GM12891 (cell line): ENCODE measurements around the gene ANKS1B.

Experiments
- DNase-seq: peaks from one replicate; pipeline ENCODE4 v3.0.0; 2011; ENCODE audit warnings: low spot score; ENCODE audit not compliant: insufficient read length
- FAIRE-seq: peaks from 2 replicates; lab custom pipeline; 2011; peaks lifted over from hg19 to GRCh38; lab: Jason Lieb, UNC
- PAX5 ChIP-seq: IDR thresholded peaks from 2 replicates; pipeline ENCODE4 v1.6.1; 2011; ENCODE audit warnings: low read length, moderate library complexity, mild to moderate bottlenecking; ENCODE audit not compliant: insufficient read depth, severe bottlenecking
- POLR2A ChIP-seq: IDR thresholded peaks from 2 replicates; pipeline ENCODE4 v1.6.1; 2011; ENCODE audit warnings: low read depth, low read length, control low read depth
- POLR2AphosphoS5 ChIP-seq: IDR thresholded peaks from 2 replicates; pipeline ENCODE4 v1.6.1; 2011; ENCODE audit warnings: low read depth, low read length, control low read depth
- POU2F2 ChIP-seq: IDR thresholded peaks from 2 replicates; pipeline ENCODE4 v1.6.1; 2011; ENCODE audit warnings: low read depth, mild to moderate bottlenecking, control low read depth, low read length, moderate library complexity
- SPI1 ChIP-seq: IDR thresholded peaks from 2 replicates; pipeline ENCODE4 v1.6.1; 2011; ENCODE audit warnings: low read depth, low read length, control low read depth
- TAF1 ChIP-seq: IDR thresholded peaks from 2 replicates; pipeline ENCODE4 v1.6.1; 2011; ENCODE audit warnings: low read depth, low read length, control low read depth

ANKS1B gene

GRCh38 chr12:99513066-99513465 is 471.7 kb downstream of the ANKS1B start:
- TF ChIP-seq TAF1, result no peak
- TF ChIP-seq PAX5, result no peak
- TF ChIP-seq POLR2AphosphoS5, result no peak
- no peak for TF ChIP-seq POU2F2
- no peak for TF ChIP-seq POLR2A
- no peak for TF ChIP-seq SPI1
- DNase-seq (no peak), FAIRE-seq (no peak)

GRCh38 chr12:99505805-99506204 is 478.9 kb downstream of the ANKS1B start:
- no peak for TF ChIP-seq POU2F2
- TF ChIP-seq SPI1, result no peak
- TF ChIP-seq POLR2AphosphoS5, result no peak
- no peak for TF ChIP-seq PAX5
- TF ChIP-seq TAF1, result no peak
- TF ChIP-seq POLR2A, result no peak
- DNase-seq (no peak), FAIRE-seq (no peak)

- DNase-seq (no peak), FAIRE-seq (no peak)
- TF ChIP-seq SPI1 (no peak), PAX5 (no peak), TAF1 (no peak), POU2F2 (no peak), POLR2A (no peak), POLR2AphosphoS5 (no peak)
Observed at GRCh38 chr12:99498756-99499155, 486.0 kb downstream of the ANKS1B start.

- no peak for DNase-seq
- no peak for FAIRE-seq
- TF ChIP-seq TAF1 (no peak), PAX5 (no peak), POLR2A (no peak), POLR2AphosphoS5 (no peak), SPI1 (no peak), POU2F2 (no peak)
Observed at GRCh38 chr12:99495799-99496198, 488.9 kb downstream of the ANKS1B start.

GRCh38 chr12:99493197-99493596 is 491.5 kb downstream of the ANKS1B start:
- FAIRE-seq, result no peak
- TF ChIP-seq POLR2AphosphoS5, result no peak
- TF ChIP-seq POLR2A, result no peak
- TF ChIP-seq PAX5, result no peak
- TF ChIP-seq SPI1, result no peak
- no peak for DNase-seq

- no peak for DNase-seq
- no peak for FAIRE-seq
- no peak for TF ChIP-seq POLR2AphosphoS5
- TF ChIP-seq POLR2A, result no peak
- no peak for TF ChIP-seq PAX5
- no peak for TF ChIP-seq TAF1
- no peak for TF ChIP-seq SPI1
- TF ChIP-seq POU2F2, result no peak
Observed at GRCh38 chr12:99486277-99486676, 498.5 kb downstream of the ANKS1B start.

GRCh38 chr12:99479149-99479548 is 505.6 kb downstream of the ANKS1B start:
- DNase-seq (no peak), FAIRE-seq (no peak)
- TF ChIP-seq POLR2A (no peak), TAF1 (no peak), SPI1 (no peak), POU2F2 (no peak), PAX5 (no peak), POLR2AphosphoS5 (no peak)

GRCh38 chr12:99476956-99477355 is 507.8 kb downstream of the ANKS1B start:
- TF ChIP-seq PAX5 (no peak), POU2F2 (no peak), POLR2AphosphoS5 (no peak), TAF1 (no peak), POLR2A (no peak)
- DNase-seq (no peak), FAIRE-seq (no peak)

GRCh38 chr12:99455350-99456035 is 529.2 kb downstream of the ANKS1B start:
- FAIRE-seq (no peak), DNase-seq (no peak)
- no peak for TF ChIP-seq POLR2AphosphoS5
- no peak for TF ChIP-seq POLR2A
- TF ChIP-seq PAX5, result no peak
- no peak for TF ChIP-seq SPI1
- TF ChIP-seq TAF1, result no peak
- TF ChIP-seq POU2F2, result no peak

- DNase-seq (no peak), FAIRE-seq (no peak)
- TF ChIP-seq POLR2AphosphoS5, result no peak
- no peak for TF ChIP-seq POU2F2
- no peak for TF ChIP-seq POLR2A
- no peak for TF ChIP-seq SPI1
- no peak for TF ChIP-seq PAX5
- TF ChIP-seq TAF1, result no peak
Observed at GRCh38 chr12:99454539-99455172, 530.1 kb downstream of the ANKS1B start.
